Stimulated activated CD4-positive, alpha-beta T cell treated with anti-CD3 and anti-CD28 coated beads, Interleukin-1b, Interleukin-23, amount 100 ng/mL, for 1 hour (primary cell): ENCODE results near the gene CDC42BPB.

Source experiments
- DNase-seq, 2 donors: peaks; one replicate each; pipeline ENCODE4 v3.0.0-alpha.2; 2020; ENCODE audit warnings: low read depth in 2 of 2

The CDC42BPB gene

GRCh38 chr14:102914474-102915291 is 142.7 kb downstream of the CDC42BPB start:
- DNase-seq: no peak

DNA sequence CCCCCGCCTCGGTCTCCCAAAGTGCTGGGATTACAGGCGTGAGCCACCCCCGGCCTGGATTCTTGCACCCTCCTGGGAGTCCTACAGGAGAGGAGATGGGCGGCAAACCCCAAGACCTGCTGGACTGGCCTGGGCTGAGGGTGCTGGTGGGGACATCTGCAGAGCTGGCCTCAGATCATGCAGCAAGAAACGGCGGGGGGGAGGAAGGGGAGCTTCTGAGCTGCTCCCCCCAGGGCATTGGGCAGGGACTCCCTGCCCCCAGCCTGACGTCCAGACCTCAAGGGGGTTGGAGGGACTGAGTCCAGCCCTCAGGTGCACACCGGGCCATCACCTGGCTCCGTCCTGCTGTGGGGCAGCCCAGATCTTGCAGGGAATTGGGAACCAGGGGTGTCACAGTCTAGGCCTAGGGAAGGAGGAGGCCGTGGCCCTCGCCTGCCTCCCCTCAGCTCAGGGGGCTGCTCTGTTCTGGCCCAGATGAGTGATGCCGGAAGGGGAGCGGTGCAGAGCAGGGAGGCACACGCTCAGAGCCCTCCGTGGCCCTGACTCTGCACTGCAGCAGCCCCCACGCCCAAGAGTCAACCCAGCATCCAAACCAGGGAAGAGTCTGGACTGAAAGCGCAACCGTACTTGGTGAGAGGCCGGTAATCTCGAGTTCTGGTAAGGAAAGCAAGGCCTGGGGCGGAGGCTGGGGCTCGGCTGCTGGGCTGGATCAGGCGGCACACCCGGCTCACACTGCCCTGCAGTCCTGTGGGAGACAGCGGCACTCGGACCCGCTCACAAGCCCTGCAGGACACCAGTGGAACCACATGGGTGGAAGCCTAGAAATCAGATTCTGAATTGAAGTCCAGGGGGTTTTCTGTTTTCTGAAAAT is 143.8 kb downstream of the CDC42BPB start:
- DNase-seq: no peak

- no peak for DNase-seq
These were observed 145.2 kb downstream of the CDC42BPB start for GRCh38 chr14:102911991-102912761.

GRCh38 chr14:102911541-102911951 is 145.8 kb downstream of the CDC42BPB start:
- no peak for DNase-seq

- DNase-seq: no peak
These were observed 146.9 kb downstream of the CDC42BPB start for GRCh38 chr14:102910442-102910841.

DNA sequence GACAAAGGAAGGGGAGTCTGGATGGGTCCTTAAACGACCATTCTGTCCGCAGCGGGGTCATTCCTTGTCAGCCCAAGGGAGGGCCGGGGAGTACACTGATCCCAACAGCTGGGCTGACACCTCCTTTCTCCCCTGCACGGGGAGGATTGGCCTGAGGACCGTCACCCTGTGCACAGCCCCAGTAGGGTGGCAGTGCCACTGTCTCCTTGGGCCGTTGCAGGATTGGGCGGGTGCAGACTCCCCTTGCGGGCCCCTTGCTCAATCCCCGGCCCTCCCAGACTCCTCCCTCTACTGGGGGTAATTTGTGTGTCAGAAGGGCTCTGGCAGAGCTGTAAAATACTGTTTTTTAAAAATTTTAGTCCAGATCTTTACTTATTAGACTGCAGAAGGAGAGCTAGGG is 147.4 kb downstream of the CDC42BPB start:
- no peak for DNase-seq

DNA sequence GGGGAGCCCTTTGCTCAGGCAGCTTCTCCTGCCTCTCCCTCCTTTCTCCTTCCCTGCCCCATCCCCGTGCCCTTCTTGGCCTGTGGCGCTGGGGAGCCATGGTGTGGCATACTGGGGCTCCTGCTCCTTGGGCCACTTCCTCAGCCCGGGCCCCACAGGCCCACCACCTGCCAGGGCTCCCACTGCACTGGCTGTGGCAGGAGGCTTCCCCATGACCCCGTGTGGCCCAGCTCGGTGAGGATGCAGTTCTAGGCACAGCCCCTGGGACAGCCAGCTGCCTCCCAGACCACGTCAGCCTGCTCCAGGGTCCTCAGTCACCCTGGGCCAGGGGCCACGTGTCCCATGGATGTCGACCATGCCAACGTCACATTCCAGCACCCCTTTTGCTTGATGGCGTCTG is 147.9 kb downstream of the CDC42BPB start:
- DNase-seq: no peak

DNA sequence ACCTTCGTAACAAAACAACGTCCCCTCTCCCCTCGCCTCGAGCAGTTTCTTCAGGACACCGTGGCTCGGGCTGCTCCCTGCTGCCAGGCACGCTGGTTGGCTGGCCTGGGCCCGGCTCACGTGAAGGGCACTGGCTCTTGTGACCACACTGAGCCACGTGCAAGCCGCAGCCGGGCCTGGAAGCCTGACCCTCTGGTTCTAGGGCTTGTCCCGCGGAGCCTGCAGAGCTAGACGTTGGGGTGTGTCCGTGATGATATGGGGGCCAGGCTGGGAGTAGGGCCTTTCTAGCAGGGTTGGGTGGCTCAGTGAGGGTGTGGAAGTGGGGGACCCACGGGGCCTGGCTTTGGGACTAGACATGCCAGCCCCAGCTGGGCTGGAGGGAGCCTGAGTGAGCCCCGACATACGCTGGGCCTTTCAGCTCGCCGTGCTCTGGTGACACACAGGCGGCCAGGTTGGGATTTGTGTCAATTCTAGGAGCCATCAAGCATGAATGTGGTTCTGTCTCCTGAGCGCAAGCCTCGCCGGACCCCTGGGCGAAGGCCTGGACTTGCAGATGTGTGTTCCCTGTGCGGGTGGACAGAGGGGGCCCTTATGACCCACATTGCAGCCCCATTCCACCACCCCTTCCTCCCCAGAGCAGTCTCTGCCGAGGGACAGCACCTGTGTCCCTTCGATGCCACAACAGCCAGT is 148.4 kb downstream of the CDC42BPB start:
- DNase-seq: no peak

DNA sequence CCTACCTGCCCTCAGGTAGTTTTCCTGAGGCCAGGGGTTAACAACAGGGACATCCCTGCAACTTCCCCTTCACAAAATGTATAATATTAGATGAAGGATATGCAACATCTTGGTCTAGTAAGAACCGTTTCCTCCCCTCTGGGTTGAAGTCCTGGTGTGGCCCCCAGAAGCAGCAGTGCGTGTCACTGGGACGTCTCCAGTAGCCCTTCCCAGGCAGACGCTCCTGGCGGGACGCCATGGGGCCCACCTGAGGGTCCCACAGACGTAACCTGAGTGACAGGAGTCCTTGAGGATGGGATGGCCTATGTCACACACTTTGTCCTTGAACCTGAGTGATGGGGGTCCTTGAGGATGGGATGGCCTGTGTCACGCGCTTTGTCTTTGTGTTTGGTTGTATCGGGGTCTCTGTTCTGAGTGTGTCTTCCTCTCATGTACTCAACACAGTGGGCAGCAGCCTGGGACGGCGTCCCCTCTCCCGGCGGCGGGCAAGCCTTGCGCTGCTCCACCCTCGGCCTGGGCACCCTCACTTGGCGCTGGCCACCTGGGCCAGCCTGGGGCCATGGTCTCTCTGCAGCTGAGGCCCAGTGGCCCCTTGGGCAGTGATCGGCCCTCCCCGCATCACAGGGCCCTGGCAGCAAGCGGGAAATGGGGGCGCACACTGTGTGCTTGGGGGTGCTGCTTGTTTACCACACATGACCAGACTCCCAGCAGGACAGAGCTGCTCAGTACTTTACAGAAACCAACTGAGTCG is 149.2 kb downstream of the CDC42BPB start:
- DNase-seq: no peak

DNA sequence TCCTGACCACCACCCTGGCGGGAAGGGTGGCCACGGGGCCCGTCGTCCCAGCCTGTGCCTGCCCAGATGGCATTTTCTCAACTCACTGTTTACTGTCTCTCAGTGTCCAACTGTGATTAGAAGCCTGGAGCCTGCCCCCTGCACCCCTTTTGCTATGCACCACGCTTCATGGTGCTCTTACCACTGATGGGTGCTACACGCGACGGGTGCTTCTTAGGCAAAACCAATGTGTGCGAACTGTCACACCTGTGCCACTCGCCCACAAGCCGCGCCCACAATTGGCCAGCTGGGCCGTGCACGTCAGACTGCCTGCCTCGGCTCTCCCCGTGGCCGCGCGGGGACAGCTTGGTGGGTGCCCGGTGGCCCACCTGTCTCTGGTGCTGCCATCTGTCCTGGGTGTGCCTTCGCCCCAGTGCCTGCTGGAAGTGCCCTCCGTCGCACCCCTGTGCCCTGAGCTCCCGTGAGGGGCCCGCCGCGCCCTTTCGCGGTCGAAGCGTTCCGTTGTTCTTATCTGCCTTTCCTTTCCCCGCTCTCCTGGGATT is 150.0 kb downstream of the CDC42BPB start:
- DNase-seq: no peak

- no peak for DNase-seq
These were observed 150.6 kb downstream of the CDC42BPB start for GRCh38 chr14:102906616-102907302.

GRCh38 chr14:102905116-102906108 is 151.9 kb downstream of the CDC42BPB start:
- no peak for DNase-seq

DNA sequence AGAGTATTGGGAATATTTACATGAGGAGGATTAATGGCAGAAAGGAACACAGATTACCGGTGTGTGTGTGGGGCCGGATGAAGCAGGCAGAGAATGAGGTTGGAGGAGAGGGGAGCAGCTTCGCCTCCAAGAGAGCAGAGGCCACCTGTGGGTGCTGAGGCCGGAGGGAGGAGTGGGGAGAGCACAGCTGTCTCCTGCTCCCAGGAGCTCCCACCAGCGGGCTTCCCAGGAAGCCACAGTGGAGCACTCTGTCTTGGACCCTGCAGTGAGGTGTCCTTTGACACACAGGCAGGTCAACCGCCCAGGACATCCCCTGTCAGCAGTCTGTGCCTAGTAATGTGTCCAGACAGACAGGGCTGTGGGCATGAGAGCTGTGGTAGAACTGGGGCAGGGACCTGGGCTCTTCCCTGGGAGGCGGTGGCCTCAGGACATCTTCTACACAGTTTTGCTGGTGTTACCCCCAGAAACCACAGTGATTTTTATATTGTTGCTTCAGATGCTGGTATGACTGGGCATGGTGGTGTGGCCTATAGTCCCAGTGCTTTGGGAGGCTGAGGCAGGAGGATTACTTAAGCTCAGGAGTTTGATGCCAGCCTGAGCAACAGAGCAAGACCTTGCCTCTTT is 153.3 kb downstream of the CDC42BPB start:
- no peak for DNase-seq

DNA sequence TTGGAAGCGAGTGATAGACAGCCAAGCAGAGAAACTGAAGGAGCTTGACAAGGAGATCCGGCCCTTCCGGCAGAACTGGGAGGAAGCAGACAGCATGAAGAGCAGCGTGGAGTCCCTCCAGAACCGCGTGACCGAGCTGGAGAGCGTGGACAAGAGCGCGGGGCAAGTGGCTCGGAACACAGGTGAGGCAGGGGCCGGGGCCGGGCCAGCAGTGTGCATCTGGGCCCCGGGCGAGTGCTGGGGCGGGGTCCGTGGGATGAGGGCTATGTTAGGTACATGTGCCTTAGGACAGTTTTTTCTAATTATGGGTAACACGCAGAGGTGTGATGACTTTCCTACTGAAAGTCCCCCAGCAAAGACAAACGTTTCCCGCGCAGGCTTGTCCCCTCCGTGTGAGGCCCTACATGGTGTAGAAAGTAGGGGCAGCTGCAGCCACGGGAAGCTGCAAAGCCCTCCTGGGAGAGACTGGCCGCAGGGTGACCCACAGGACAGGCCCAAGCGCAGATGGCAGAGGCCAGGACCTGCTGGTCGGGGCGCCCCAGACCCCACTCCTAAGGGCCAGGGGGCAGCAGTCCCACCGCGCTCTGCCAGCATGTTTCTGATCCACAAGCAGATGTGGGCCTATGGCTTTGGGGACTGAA is 154.0 kb downstream of the CDC42BPB start:
- no peak for DNase-seq

DNA sequence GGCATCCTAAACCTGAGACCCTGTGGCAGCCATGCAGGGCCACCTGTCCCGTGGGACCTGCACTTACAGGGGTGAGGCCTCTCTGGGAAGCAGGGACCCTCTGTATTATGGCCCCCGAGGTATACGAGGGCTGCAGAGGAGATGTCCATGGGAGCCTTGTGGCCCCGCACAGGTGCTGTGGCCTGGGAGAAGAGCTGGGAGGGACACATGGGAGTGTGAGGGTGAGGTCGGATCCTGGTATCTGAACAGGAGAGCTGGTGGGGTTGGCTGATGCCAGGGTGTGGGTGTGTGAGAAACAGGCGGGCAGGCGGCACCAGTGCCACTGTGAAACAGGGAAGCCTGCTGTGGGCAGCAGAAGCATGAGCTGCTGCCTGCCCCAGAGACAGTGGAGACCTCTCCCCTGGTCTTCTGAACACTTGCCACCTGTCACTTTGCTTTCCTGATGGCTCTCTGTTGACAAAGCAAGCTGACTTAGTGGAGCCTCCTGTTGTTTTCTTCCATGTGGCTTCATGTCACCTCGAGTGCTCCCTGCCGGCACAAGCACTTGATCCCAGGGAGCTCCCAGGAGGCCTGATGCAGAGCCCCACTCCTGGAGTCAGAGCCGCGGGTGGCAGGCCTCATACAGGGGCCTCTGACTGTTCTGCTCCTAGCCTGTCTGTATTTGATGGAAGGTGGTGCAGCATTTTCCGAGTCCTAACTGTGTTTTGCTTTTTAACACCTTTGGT is 154.7 kb downstream of the CDC42BPB start:
- no peak for DNase-seq

DNA sequence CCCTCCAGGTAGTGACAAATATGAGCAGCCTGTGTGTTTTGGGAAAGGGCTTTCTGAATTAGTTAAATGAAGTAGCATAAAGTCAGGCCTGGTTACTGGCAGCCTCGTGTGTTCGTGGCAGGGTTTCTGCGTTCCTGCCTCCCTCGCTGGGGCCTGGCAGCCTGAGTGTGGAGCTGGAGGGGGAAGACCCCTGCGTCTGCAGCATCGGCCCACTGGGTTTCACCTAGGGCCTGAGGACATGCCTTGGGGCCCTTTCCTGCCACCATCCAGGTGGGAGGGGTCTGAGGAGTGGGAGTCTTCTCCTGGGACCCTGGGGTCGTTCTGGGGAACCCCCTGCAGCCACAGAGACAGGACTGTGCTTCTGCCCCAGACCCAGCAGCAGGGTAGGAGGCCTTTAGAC is 155.3 kb downstream of the CDC42BPB start:
- no peak for DNase-seq

GRCh38 chr14:102901633-102902032 is 155.7 kb downstream of the CDC42BPB start:
- no peak for DNase-seq
